GM23248 (cell line): ENCODE measurements around the gene NOG.

Source experiments
- EZH2 ChIP-seq: fragments of 200-600 bp; sonication (generic); IDR thresholded peaks from 2 replicates; pipeline ENCODE4 v1.6.1; 2018; ENCODE audit warnings: antibody characterized with exemption, mild to moderate bottlenecking; ENCODE audit not compliant: insufficient read depth, poor library complexity, severe bottlenecking
- EZH2phosphoT487 ChIP-seq: fragments of 200-600 bp; sonication (generic); IDR thresholded peaks from 2 replicates; pipeline ENCODE4 v1.6.1; 2018; ENCODE audit warnings: antibody characterized with exemption, moderate library complexity, mild to moderate bottlenecking, low read depth; ENCODE audit not compliant: insufficient read depth

GRCh38 chr17:56595831-56596690, 2.6 kb downstream of the NOG start:
- TF ChIP-seq EZH2 (peak; percentile 51), EZH2phosphoT487 (no peak)
